Measurements from ENCODE around the gene MPRIP. TPM values are rescaled to one million over a fixed set of nuclear protein-coding genes. Genes with fewer than 3 reads are reported as not detected.
A peak's percentile ranks its signal among the peaks of the same experiment; 100 is the strongest.

MPRIP gene
- total and polyA plus RNA-seq, 12 donors, result 88.5 to 234 (median 175) TPM

DNA sequence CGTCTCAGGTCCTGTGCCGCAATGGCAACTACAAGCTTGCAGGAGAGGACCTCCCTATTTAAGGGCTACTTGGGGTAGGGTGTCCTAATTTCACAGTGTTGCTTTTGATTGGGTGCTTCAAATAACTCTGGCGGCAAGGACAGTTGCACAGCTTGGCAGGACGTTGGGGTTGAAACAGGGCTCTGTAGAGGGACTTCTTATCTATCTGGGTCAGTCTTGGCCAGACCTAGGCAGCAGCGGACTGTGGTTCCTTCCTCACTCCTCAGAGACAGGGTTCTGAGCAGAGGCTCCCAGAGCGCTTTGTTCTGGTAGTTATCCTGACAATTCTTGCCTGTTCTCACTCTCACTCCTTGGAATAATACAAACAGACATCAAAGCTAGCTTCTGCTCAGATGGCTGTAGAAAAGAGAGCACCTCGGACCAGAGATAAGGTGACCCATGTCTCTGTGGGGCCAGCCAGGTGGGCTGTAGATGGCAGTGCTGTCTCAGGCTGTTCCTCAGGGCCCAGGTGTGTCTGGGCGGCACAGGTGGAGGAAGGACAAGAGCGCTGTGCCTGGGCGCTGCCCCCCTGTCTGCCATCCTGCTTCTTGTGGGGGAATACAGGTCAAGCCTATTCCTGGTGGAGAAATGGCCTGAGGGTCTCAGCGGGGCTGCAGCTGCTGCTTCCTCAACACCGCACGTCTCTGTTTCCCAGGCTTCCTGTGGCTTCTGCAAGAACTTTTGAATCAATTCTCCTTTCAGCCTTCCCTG is 102.8 kb downstream of the MPRIP start:
- H3K27ac ChIP-seq, result peak overlapping the region in 1 of 5 donors; percentile 19
- no peaks in the 10 kb centered on the region for H3K9me3 ChIP-seq (replicated peaks in 1 of 3)
- no peak overlapping the region for H3K4me3 ChIP-seq
- WGBS, 4 donors, result 61 to 70% (median 67%) methylated on average over 10 to 13 of the region's 13 CpGs
- H3K4me1 ChIP-seq (replicated peaks in 1 of 2), result peaks cover 12 to 34% of the 10 kb centered on the region in 2 donors
- H3K27me3 ChIP-seq, result no peaks in the 10 kb centered on the region
- peak in 6 of 7 donors; percentile 33 to 76 (median 58) for DNase-seq
- H3K36me3 ChIP-seq (replicated peaks in 1 of 2), result peaks cover 0 to 75% of the 10 kb centered on the region in 2 donors
- TF ChIP-seq POLR2A (IDR thresholded peaks at IDR 0.05), result no peak
- TF ChIP-seq CTCF (IDR thresholded peaks at IDR 0.05), result no peak
- intact Hi-C loops (cut with DNase I), result loop anchor here (10.0 kb wide), 3 partner anchors 60 to 160 kb away; partner anchors contain the start of genes NT5M (in 1 of the 2) and PLD6 (in 1 of the 2)

DNA sequence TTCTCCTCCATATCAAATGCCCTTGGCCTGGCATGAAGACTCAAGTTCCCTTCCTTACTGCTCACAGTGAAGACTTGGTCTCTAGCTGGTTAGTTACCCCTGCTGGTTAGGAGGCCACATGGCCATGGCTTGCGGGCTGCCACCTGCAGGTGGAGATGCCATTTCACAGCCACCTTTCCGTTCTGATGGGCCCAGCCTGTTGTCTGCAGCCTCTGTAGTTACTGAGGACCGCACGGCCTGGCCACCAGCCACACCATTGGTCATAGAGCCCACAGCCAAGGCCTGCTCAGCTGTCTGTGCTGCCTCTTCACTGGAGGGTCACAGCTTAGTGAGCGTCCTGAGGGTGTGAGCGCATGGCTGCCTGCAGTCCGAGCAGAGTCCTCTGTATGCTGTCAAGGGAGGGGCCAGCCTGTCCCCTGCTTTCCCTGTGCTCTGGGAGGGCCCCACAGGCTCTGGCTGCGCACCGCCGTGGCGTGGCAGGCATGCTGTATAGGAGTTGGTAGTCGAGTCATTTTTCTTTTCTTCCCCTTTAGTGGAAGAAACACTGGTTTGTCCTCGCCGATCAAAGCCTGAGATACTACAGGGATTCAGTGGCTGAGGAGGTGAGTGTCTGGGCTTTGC is 104.6 kb downstream of the MPRIP start:
- Histone ChIP-seq H3K9me3 (replicated peaks in 1 of 3) (no peaks in the 10 kb centered on the region), H3K4me3 (no peak overlapping the region), H3K36me3 (replicated peaks in 1 of 2) (peaks cover 0 to 66% of the 10 kb centered on the region in 2 donors), H3K4me1 (replicated peaks in 1 of 2) (peaks cover 17 to 25% of the 10 kb centered on the region in 2 donors), H3K27me3 (no peaks in the 10 kb centered on the region), H3K27ac (no peak overlapping the region)
- WGBS, 4 donors, result 79 to 93% (median 85%) methylated on average over 11 to 14 of the region's 14 CpGs
- no peak for DNase-seq
- intact Hi-C loops (cut with DNase I), result loop anchor here (10.0 kb wide), 3 partner anchors 58 to 158 kb away; partner anchors contain the start of genes NT5M (in 1 of the 2) and PLD6 (in 1 of the 2)
- no peak for TF ChIP-seq POLR2A (IDR thresholded peaks at IDR 0.05)
- no peak for TF ChIP-seq CTCF (IDR thresholded peaks at IDR 0.05)

GRCh38 chr17:17147821-17148220 is 105.6 kb downstream of the MPRIP start:
- no peak overlapping the region for H3K27ac ChIP-seq
- 88 to 93% (median 89%) methylated on average over 5 of the region's 5 CpGs for WGBS, 4 donors
- no peak overlapping the region for H3K4me3 ChIP-seq
- intact Hi-C loops (cut with DNase I), result loop anchor here (10.0 kb wide), 3 partner anchors 57 to 157 kb away; partner anchors contain the start of genes NT5M (in 1 of the 2) and PLD6 (in 1 of the 2)
- DNase-seq, result no peak
- H3K36me3 ChIP-seq (replicated peaks in 1 of 2), result peaks cover 0 to 65% of the 10 kb centered on the region in 2 donors
- no peaks in the 10 kb centered on the region for H3K27me3 ChIP-seq
- peaks cover 23 to 31% of the 10 kb centered on the region in 2 donors for H3K4me1 ChIP-seq (replicated peaks in 1 of 2)
- TF ChIP-seq POLR2A (IDR thresholded peaks at IDR 0.05), result no peak
- no peak for TF ChIP-seq CTCF (IDR thresholded peaks at IDR 0.05)
- no peaks in the 10 kb centered on the region for H3K9me3 ChIP-seq (replicated peaks in 1 of 3)
